Right lobe of liver (tissue), 6 donors: ENCODE results near the gene SLC7A6OS. TPM values are rescaled to one million over a fixed set of nuclear protein-coding genes. Genes with fewer than 3 reads are reported as not detected.

ENCODE experiments used
- ATAC-seq, 4 donors: fragments of 200-7000 bp; cut with Tn5 transposase; one replicate each; pipeline ENCODE4 v1.9.1; 2020; ENCODE audit warnings: mild to moderate bottlenecking in 4 of 4, moderate library complexity in 4 of 4
- DNase-seq, 3 donors: peaks; one replicate each; pipeline ENCODE4 v3.0.0-alpha.2; 2020
- H3K27ac ChIP-seq, 3 donors: fragments of 200-600 bp; one replicate each; pipeline ENCODE4 v1.8.0; 2022
- H3K27me3 ChIP-seq, 2 donors: fragments of 200-600 bp; one replicate each; pipeline ENCODE4 v1.8.0; 2022
- H3K36me3 ChIP-seq, 4 donors: fragments of 200-600 bp; sonication (generic) in 1 of 4; one replicate each; pipeline versions ENCODE4 v1.5.1 to v1.8.0; 2017 to 2022; ENCODE audit warnings: control low read depth in 1 of 4
- H3K4me1 ChIP-seq, 4 donors: fragments of 200-600 bp; sonication (generic) in 1 of 4; one replicate each; pipeline versions ENCODE4 v1.5.1 to v1.8.0; 2017 to 2022; ENCODE audit warnings: control low read depth in 1 of 4
- H3K4me3 ChIP-seq, 3 donors: fragments of 200-600 bp; one replicate each; pipeline ENCODE4 v1.8.0; 2022
- H3K9me3 ChIP-seq, 4 donors: fragments of 200-600 bp; sonication (generic) in 1 of 4; one replicate each; pipeline versions ENCODE4 v1.5.1 to v1.8.0; 2017 to 2022; ENCODE audit warnings: control low read depth in 1 of 4
- CTCF ChIP-seq, 4 donors: fragments of 200-600 bp in 3 of 4; fragments of 450-650 bp in 1 of 4; IDR thresholded peaks; one replicate each; pipeline versions ENCODE4 v1.5.1 to v1.8.0; 2016 to 2022; ENCODE audit warnings: antibody characterized with exemption in 4 of 4, mild to moderate bottlenecking in 2 of 4
- POLR2A ChIP-seq: fragments of 450-650 bp; IDR thresholded peaks from one replicate; pipeline ENCODE4 v1.6.1; 2017; ENCODE audit warnings: antibody characterized with exemption, mild to moderate bottlenecking
- WGBS: methylation state at CpG from one replicate; pipeline ENCODE4 v1.1.6; 2018; ENCODE audit warnings: low coverage, low lambda C conversion rate; ENCODE audit not compliant: insufficient coverage; ENCODE audit errors: missing lambda C conversion rate; 5-methylcytosine and 5-hydroxymethylcytosine counted together
- intact Hi-C, 2 donors: fragments of 100-400 bp; cut with DNase I; formaldehyde crosslinking; loops; one replicate each; pipeline versions ENCODE4 v1.11.2 to v1.14.1; 2022
- total RNA-seq, 6 experiments: library from RNA; depleted of rRNA in 2 of 6; stranded (reverse); fragments of >200 nt in 2 of 6; fragmentation: NEBNext Ultra II Directional in 3 of 6; extraction: Animal tissue kit (Norgen Biotek cat#: 25700) in 3 of 6; gene quantifications; one replicate each; pipeline versions ENCODE4 v1.1.0 to v1.2.4, GENCODE V29; 2016 to 2023
- donor health status: DM: no; HTN: yes; CAD: no.
- donor health status: DM: no; HTN: no; CAD: no.
- donor health status: DM: no; HTN: no; CAD: no.
- donor health status: DM: no; HTN: yes; CAD: no.
- donor health status: DM: no; HTN: yes; CAD: no.

SLC7A6OS gene
- total RNA-seq, 6 experiments from 2014 or later, result 4.0 to 5.4 (median 4.8) TPM

- TF ChIP-seq POLR2A (no peak), CTCF (IDR thresholded peaks at IDR 0.05) (no peak)
- peaks cover 0 to 43% (median 3%) of the 10 kb centered on the region in 4 donors for H3K36me3 ChIP-seq
- peaks cover 0 to 21% (median 6%) of the 10 kb centered on the region in 4 donors for H3K4me1 ChIP-seq
- no peaks in the 10 kb centered on the region for H3K27me3 ChIP-seq
- intact Hi-C loops, result no loop called here
- no peak overlapping the region for H3K27ac ChIP-seq
- no peaks in the 10 kb centered on the region for H3K9me3 ChIP-seq
- no peak overlapping the region for H3K4me3 ChIP-seq
- ATAC-seq (no peak), DNase-seq (peak in 1 of 3 donors; percentile 5)
- 86% methylated on average over 3 of the region's 12 CpGs for WGBS
Measured at GRCh38 chr16:68346892-68347480, 36.2 kb upstream of the SLC7A6OS start.

- peaks cover 0 to 41% (median 0%) of the 10 kb centered on the region in 4 donors for H3K36me3 ChIP-seq
Measured at GRCh38 chr16:68345958-68346635, 35.4 kb upstream of the SLC7A6OS start.

GRCh38 chr16:68345351-68345810 is 34.6 kb upstream of the SLC7A6OS start:
- H3K4me1 ChIP-seq, result peaks cover 0 to 21% (median 6%) of the 10 kb centered on the region in 4 donors
- peak; percentile 38 to 81 (median 66) for ATAC-seq
- TF ChIP-seq CTCF (IDR thresholded peaks at IDR 0.05) (no peak), POLR2A (no peak)

More at GRCh38 chr16:68345958-68346635, 35.4 kb upstream of the SLC7A6OS start:
- Histone ChIP-seq H3K4me3 (peak overlapping the region in 1 of 3 donors; percentile 19), H3K4me1 (peaks cover 0 to 21% (median 6%) of the 10 kb centered on the region in 4 donors), H3K27ac (peak overlapping the region in 1 of 3 donors; percentile 76), H3K9me3 (no peaks in the 10 kb centered on the region), H3K27me3 (no peaks in the 10 kb centered on the region)
- WGBS, result 47% methylated on average over 6 of the region's 16 CpGs
- DNase-seq, result peak; percentile 65 to 90 (median 90)
- TF ChIP-seq CTCF (IDR thresholded peaks at IDR 0.05) (peak in 3 of 4 donors; percentile 29 to 49 (median 45)), POLR2A (no peak)
- intact Hi-C loops, result no loop called here
- peak; percentile 92 to 96 (median 94) for ATAC-seq

GRCh38 chr16:68344252-68344651 is 33.5 kb upstream of the SLC7A6OS start:
- TF ChIP-seq POLR2A, result no peak
- no peak for TF ChIP-seq CTCF (IDR thresholded peaks at IDR 0.05)
- intact Hi-C loops, result no loop called here
- H3K36me3 ChIP-seq, result peaks cover 0 to 44% (median 7%) of the 10 kb centered on the region in 4 donors
- H3K27ac ChIP-seq, result no peak overlapping the region
- WGBS, result 83% methylated on average over 11 of the region's 11 CpGs
- peaks cover 0 to 21% (median 6%) of the 10 kb centered on the region in 4 donors for H3K4me1 ChIP-seq
- H3K4me3 ChIP-seq, result no peak overlapping the region
- no peaks in the 10 kb centered on the region for H3K27me3 ChIP-seq
- no peak for ATAC-seq
- H3K9me3 ChIP-seq, result no peaks in the 10 kb centered on the region
- no peak for DNase-seq

More at GRCh38 chr16:68345351-68345810, 34.6 kb upstream of the SLC7A6OS start:
- Histone ChIP-seq H3K4me3 (peak overlapping the region in 1 of 3 donors; percentile 5), H3K36me3 (peaks cover 0 to 43% (median 2%) of the 10 kb centered on the region in 4 donors), H3K27me3 (no peaks in the 10 kb centered on the region), H3K27ac (peak overlapping the region in 1 of 3 donors; percentile 76), H3K9me3 (no peaks in the 10 kb centered on the region)
- peak in 2 of 3 donors; percentile 81 to 84 for DNase-seq
- intact Hi-C loops, result no loop called here
- WGBS, result 55% methylated on average over 2 of the region's 11 CpGs
